Thyroid gland (tissue), 4 donors: Measurements from ENCODE around the gene AFF3.

Experiments
- POLR2A ChIP-seq, 2 donors: fragments of 450-650 bp; IDR thresholded peaks; one replicate each; pipeline ENCODE4 v1.6.1; 2017; ENCODE audit warnings: antibody characterized with exemption in 2 of 2, mild to moderate bottlenecking in 2 of 2, moderate library complexity in 1 of 2
- TF ChIP-seq, protein P1 (sequence below), 6 experiments: fragments of 200-600 bp in 3 of 6; fragments of 450-650 bp in 3 of 6; sonication (generic) in 3 of 6; IDR thresholded peaks; one replicate each; pipeline ENCODE4 v1.5.1; 2016 to 2019; ENCODE audit warnings: antibody characterized with exemption in 6 of 6, mild to moderate bottlenecking in 2 of 6, inconsistent platforms in 1 of 6, moderate library complexity in 1 of 6

DNA sequence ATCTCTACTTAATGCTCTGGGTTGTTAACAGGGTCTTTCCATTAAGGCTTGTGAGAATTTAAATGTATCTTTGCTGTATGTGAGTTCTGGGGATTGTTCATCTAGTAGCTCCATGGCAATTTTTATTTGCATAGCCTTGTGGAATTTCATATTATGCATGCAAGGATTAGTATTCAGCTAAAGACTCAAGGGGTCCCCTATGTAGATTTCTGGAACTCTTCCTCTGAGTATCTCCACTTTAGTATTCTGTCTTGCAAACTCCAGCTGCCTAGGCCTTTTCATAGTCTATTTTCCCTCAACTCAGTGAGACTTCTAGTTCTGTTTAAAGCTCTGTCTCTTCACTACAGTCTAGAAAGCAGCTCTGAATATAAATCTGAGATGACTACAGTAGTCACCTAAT is 348.0 kb downstream of the AFF3 start:
- TF ChIP-seq, protein P1, sequence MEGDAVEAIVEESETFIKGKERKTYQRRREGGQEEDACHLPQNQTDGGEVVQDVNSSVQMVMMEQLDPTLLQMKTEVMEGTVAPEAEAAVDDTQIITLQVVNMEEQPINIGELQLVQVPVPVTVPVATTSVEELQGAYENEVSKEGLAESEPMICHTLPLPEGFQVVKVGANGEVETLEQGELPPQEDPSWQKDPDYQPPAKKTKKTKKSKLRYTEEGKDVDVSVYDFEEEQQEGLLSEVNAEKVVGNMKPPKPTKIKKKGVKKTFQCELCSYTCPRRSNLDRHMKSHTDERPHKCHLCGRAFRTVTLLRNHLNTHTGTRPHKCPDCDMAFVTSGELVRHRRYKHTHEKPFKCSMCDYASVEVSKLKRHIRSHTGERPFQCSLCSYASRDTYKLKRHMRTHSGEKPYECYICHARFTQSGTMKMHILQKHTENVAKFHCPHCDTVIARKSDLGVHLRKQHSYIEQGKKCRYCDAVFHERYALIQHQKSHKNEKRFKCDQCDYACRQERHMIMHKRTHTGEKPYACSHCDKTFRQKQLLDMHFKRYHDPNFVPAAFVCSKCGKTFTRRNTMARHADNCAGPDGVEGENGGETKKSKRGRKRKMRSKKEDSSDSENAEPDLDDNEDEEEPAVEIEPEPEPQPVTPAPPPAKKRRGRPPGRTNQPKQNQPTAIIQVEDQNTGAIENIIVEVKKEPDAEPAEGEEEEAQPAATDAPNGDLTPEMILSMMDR (IDR thresholded peaks at IDR 0.05) = no peak
- TF ChIP-seq POLR2A (IDR thresholded peaks at IDR 0.05) = no peak
